ENCODE measurements around the gene CNOT6.

DNA sequence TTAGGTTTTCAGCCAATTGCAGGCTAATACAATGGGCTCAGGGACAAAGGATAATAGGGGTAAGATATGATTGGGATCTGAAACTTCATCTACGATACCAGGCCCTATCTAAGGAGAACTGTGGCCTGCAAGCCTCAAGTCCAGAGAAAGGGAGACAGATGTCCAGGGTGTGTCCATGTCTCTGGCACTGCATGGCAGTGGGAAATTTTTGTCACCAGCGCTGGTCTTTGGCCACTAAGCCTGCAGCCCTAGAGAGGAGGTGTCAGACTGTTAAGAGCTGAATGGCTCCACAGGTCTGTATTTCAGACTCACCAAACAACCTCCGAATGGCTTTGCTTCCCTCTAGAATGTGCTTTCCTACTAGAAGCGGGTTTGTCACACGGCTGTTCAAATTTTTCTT, 6.6 kb upstream of the CNOT6 start:
- no peak for TF ChIP-seq EZH2 (IDR thresholded peaks at IDR 0.05; ENCODE audit: borderline replicate concordance, low read length)
- TF ChIP-seq, protein P1, sequence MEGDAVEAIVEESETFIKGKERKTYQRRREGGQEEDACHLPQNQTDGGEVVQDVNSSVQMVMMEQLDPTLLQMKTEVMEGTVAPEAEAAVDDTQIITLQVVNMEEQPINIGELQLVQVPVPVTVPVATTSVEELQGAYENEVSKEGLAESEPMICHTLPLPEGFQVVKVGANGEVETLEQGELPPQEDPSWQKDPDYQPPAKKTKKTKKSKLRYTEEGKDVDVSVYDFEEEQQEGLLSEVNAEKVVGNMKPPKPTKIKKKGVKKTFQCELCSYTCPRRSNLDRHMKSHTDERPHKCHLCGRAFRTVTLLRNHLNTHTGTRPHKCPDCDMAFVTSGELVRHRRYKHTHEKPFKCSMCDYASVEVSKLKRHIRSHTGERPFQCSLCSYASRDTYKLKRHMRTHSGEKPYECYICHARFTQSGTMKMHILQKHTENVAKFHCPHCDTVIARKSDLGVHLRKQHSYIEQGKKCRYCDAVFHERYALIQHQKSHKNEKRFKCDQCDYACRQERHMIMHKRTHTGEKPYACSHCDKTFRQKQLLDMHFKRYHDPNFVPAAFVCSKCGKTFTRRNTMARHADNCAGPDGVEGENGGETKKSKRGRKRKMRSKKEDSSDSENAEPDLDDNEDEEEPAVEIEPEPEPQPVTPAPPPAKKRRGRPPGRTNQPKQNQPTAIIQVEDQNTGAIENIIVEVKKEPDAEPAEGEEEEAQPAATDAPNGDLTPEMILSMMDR (IDR thresholded peaks at IDR 0.05; ENCODE audit: low read length), result no peak

Measured in OCI-LY1 (cell line).